Measurements from ENCODE around the gene TRAPPC4.
A peak's percentile ranks its signal among the peaks of the same experiment; 100 is the strongest.
"Not testable (repeated sequence)": the region's sequence is repeated elsewhere in the genome, so short reads cannot be mapped to it uniquely, and the experiment has no call there.

Gene TRAPPC4

DNA sequence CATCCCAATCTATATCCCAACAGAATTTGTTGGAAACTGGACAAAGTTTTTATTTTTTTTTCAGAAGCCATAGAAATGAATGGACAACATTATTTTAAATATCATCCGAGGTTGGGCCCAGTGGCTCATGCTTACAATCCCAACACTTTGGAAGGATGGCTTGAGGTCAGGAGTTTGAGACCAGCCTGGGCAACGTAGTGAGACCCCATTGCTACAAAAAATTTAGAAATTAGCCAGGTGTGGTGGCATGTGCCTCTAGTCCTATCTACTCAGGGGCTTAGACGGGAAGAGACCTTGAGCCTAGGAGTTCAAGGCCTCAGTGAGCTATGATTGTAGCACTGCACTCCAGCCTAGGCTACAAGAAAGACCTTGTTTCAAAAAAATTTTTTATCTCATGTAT is 16.2 kb downstream of the TRAPPC4 start:
- no peak for DNase-seq

- DNase-seq, result no peak
Observed at GRCh38 chr11:119038884-119039283, 20.3 kb downstream of the TRAPPC4 start.

GRCh38 chr11:119039471-119039870 is 20.9 kb downstream of the TRAPPC4 start:
- DNase-seq, result not testable (repeated sequence)

- no peak for DNase-seq
Observed at GRCh38 chr11:119041821-119042514, 23.4 kb downstream of the TRAPPC4 start.

GRCh38 chr11:119042927-119043326 is 24.4 kb downstream of the TRAPPC4 start:
- DNase-seq, result no peak

DNA sequence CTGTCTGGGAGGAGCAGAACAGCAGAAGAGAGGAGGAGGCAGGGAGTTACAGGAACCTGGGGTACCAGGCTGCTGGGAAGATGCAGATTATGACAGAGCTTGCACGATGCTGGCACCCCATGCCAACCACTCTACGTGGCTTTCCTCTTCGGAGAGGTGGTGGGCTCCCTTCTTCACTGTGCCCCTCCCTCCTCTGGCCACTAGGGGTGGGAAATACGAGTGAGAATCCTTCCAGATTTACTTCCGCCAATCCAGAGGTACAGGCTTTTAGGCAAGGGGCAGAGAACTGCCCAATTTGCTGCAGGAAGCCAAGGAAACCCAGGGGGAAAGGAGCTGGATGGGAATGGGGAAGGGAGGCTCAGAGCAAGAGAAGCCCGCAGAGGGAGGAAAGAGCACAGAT is 26.1 kb downstream of the TRAPPC4 start:
- no peak for DNase-seq

DNA sequence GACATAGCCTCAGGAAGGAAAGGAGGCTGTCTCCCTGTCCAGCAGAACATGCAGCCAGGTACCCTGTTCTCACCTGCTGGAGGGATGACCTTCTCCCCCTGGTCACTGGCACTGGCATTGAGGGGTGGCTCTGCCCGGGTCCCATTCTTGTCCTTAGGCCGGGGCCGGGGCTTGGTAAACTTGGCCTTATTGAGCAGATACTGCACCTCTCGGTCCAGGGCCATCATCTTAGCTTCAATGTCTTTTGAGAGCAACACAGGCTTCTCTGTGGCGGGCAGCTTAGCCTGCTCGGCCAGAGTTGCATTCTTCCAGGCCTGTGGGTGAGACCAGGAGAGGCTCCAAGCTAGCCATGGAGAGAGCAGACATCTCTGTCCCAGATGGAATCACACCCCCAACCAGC is 27.9 kb downstream of the TRAPPC4 start:
- DNase-seq, result no peak

GRCh38 chr11:119047205-119047604 is 28.6 kb downstream of the TRAPPC4 start:
- DNase-seq, result no peak

GRCh38 chr11:119048644-119049043 is 30.1 kb downstream of the TRAPPC4 start:
- DNase-seq, result no peak

DNA sequence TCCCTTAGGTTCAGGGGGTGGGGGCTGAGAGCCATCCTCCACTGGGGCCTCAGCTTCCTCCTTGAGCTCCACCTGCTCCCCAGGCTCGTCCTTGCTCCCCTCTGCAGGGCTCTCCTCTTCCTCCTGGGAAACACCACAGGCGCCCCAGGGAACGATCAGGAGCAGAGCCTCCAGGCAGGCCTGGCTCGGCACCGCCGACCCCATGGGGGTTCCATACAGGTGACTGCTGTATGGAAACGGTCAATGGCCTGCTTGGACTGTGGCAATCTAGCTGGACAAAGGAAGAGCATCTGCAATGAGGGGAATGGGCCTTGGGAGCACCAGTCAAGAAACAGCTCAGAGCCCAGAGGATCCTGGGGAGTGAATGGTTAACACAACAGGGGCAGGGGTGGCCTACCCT is 30.5 kb downstream of the TRAPPC4 start:
- no peak for DNase-seq

DNA sequence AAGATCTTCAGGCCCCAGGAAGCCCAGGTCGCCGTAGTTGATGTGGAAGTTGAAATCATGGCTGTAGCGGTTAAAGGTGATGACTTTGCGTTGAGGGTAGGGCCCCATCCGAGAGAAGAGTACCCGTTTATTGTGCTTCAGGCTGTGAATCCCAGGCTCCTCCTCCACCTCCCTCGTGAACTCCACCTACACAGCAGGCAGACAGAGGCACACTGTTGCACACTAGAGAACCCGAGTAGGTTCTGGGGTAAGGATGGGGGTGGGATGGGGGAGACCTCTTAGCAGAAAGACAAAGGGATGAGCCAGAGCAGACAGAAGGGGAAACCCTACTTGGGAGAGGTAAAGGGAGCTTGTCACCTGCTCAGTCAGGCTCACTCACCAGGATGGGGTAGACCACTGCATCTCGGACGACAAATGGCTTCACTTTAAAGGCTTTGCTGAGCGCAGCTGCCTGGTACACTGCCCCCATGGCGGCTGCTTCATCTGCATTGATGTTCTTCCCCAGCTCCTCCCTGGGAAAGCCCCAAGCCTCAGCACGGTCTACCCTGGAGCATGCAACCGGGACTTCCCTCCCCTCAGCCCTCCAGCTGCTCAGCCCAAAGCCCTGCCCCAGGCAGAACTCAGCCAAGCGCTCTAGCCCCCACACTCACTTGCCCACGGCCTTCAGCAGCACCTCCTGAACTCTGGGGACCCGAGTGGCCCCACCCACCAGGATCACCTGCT is 33.0 kb downstream of the TRAPPC4 start:
- no peak for DNase-seq

DNA sequence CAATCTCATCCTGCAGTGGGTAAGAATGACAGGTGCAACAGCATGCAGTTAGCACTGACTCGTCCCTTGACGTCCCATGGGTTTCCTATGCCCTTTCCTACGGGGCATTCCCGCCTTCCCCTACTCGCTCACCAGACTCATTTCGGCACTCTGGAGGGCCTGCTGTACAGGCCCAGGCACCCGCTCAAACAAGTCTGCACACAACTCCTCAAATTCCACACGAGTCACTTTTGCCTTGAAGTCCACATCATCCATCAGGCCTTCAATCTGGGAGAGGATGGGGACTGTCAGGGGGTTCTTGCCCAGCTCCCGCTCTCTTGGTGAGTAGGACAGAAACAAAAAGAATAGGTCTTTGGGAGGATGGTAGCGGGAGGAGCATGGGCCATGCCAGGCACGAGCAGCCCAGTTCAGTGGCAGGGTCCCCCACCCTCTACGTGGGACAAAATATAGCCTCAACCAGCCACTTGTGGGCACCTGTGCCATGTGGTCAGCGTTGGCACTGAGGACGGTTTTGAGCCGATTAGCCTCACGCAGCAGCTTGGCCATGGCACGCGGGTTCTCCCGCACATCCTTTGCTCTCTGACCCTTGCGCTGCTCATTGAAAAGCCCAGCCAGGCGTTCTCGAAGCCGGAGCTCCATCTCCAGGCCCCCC is 33.7 kb downstream of the TRAPPC4 start:
- DNase-seq, result no peak

GRCh38 chr11:119054418-119054817 is 35.9 kb downstream of the TRAPPC4 start:
- DNase-seq, result no peak

- DNase-seq, result no peak
Observed at GRCh38 chr11:119055901-119056300, 37.3 kb downstream of the TRAPPC4 start.

- peak; percentile 29 for DNase-seq
Observed at GRCh38 chr11:119056421-119056999, 37.9 kb downstream of the TRAPPC4 start.

- DNase-seq, result peak; percentile 94
Observed at GRCh38 chr11:119057000-119057769, 38.6 kb downstream of the TRAPPC4 start, which contains the start of gene HYOU1. HYOU1 (minus strand) TSS chr11:119057205; CDS start chr11:119056160, 1,045 bp downstream.

- DNase-seq, result not testable (repeated sequence)
Observed at GRCh38 chr11:119059128-119059527, 40.6 kb downstream of the TRAPPC4 start.

- DNase-seq, result no peak
Observed at GRCh38 chr11:119061256-119061655, 42.7 kb downstream of the TRAPPC4 start.

DNA sequence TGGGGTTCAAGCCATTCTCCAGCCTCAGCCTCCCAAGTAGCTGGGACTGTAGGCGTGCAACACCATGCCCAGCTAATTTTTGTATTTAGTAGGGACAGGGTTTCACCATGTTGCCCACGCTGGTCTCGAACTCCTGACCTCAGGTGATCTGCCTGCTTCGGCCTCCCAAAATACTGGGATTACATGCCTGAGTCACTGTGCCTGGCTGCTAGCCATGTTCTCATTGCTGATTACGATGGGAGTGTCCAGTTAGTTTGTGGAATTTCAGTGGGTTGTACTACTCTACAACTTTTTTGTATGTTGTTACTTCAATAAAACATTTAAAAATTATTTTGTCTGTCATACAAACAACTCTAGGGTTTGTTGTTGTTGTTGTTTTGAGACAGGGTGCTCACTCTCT is 44.2 kb downstream of the TRAPPC4 start:
- DNase-seq, result no peak

DNA sequence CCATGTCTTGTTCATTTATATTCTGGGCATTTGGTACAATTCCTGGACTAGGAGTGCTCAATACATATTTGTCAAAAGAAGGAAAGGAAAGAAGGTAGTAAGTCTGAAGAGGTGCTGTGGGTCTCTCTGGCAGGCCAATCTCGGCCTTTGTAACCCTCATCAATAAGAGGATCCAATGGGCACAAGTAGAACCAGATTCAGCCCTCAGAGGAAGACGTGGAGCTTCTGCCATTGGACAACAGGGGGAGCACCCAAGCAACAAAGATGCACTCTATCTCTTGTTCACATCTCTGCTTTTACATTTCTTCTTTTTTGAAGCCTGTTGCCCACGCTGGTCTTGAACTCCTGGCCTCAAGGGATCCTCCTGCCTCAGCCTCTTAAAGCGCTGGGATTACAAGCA is 46.8 kb downstream of the TRAPPC4 start:
- peak; percentile 22 for DNase-seq

DNA sequence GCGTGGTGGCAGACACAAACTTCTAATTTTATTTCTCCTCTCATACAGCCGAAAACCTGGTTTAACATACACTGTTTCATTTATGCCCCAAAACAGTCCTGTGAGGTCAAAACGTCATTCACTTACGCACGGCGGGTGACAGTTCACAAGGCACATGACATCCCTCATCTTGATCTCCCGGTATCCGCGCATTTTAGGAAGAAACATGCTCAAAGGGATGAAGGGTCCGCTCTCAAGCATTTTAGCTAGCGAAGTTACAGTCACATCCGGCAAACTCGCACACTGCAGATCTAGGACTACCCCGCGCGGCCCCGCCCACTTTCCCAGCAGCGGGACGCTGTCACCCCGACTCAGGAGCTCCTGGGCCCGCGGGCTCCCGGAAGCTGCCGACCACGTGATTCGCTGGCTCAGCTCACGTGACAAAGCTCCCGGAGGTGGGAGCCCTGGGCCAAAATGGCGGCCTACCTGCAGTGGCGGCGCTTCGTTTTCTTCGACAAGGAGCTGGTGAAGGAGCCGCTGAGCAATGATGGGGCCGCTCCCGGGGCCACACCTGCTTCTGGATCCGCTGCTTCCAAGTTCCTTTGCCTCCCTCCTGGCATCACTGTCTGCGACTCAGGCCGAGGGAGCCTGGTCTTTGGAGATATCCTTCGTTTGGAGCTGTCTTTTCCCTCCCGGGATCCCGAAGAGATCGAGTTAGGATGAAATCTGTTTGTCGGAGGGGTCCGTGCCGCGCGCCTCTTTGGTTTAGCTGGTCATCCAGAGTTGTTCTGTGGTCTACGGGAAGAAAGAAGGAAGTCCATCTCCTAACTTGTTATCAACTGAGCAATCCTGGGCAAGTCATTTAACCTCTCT is 49.0 kb downstream of the TRAPPC4 start, which contains the start of gene VPS11:
Gene VPS11 (plus strand): TSS at position 448 of the 852 bp plus-strand sequence. CDS start 6 bp downstream, at position 454.
- peak; percentile 93 for DNase-seq

All from NCI-H510A treated with DMSO at 0.1 percent for 48 hours (cell line).